WTC11 (cell line): ENCODE measurements around the gene RNF150.

Experiments
- ATF2 ChIP-seq: sonication (generic); formaldehyde crosslinking; IDR thresholded peaks from 2 replicates; pipeline ENCODE4 v1.8.1; 2022; ENCODE audit warnings: low read depth, missing genetic modification reagents, borderline replicate concordance
- ATF3 ChIP-seq: sonication (generic); formaldehyde crosslinking; conservative IDR thresholded peaks from 2 replicates; pipeline ENCODE4 v1.8.1; 2022; ENCODE audit warnings: mild to moderate bottlenecking, missing genetic modification reagents
- CTCF ChIP-seq: fragments of 200-600 bp; IDR thresholded peaks from 2 replicates; pipeline ENCODE4 v1.8.0; 2022; ENCODE audit warnings: antibody characterized with exemption
- ESRRA ChIP-seq: sonication (generic); formaldehyde crosslinking; IDR thresholded peaks from 2 replicates; pipeline ENCODE4 v1.8.1; 2022; ENCODE audit warnings: mild to moderate bottlenecking, missing genetic modification reagents, borderline replicate concordance
- KAT7 ChIP-seq: sonication (generic); formaldehyde crosslinking; IDR thresholded peaks from 2 replicates; pipeline ENCODE4 v1.8.1; 2023; ENCODE audit warnings: missing genetic modification reagents, mild to moderate bottlenecking, borderline replicate concordance
- MAX ChIP-seq: sonication (generic); formaldehyde crosslinking; IDR thresholded peaks from 2 replicates; pipeline ENCODE4 v1.8.0; 2022; ENCODE audit warnings: mild to moderate bottlenecking, missing genetic modification reagents
- NFYB ChIP-seq: sonication (generic); formaldehyde crosslinking; conservative IDR thresholded peaks from 2 replicates; pipeline ENCODE4 v1.8.0; 2022; ENCODE audit warnings: low read depth, missing genetic modification reagents
- NR3C1 ChIP-seq: sonication (generic); formaldehyde crosslinking; conservative IDR thresholded peaks from 2 replicates; pipeline ENCODE4 v1.8.1; 2023; ENCODE audit warnings: low read depth, mild to moderate bottlenecking, missing genetic modification reagents
- TCF7 ChIP-seq: sonication (generic); formaldehyde crosslinking; IDR thresholded peaks from 2 replicates; pipeline ENCODE4 v1.8.0; 2022; ENCODE audit warnings: mild to moderate bottlenecking, low read depth, missing genetic modification reagents, moderate library complexity
- TEAD1 ChIP-seq: sonication (generic); formaldehyde crosslinking; IDR thresholded peaks from 2 replicates; pipeline ENCODE4 v1.8.0; 2022; ENCODE audit warnings: mild to moderate bottlenecking, missing genetic modification reagents

- no peak for TF ChIP-seq NR3C1 (CRISPR knock-in tag)
- no peak for TF ChIP-seq MAX (CRISPR knock-in tag)
- TF ChIP-seq CTCF, result no peak
- no peak for TF ChIP-seq KAT7 (CRISPR knock-in tag)
- no peak for TF ChIP-seq ESRRA
- TF ChIP-seq TCF7 (CRISPR knock-in tag), result no peak
- no peak for TF ChIP-seq NFYB (CRISPR knock-in tag)
- TF ChIP-seq TEAD1 (CRISPR knock-in tag), result no peak
- TF ChIP-seq ATF3 (CRISPR knock-in tag), result no peak
- no peak for TF ChIP-seq ATF2 (CRISPR knock-in tag)
Observed at GRCh38 chr4:140813804-140814203, 319.5 kb downstream of the RNF150 start.
